Esophagus squamous epithelium (tissue), 4 donors: ENCODE data around the gene PREX1.
"Not testable (repeated sequence)": the region's sequence is repeated elsewhere in the genome, so short reads cannot be mapped to it uniquely, and the experiment has no call there.

ENCODE experiments used
- CTCF ChIP-seq, 6 experiments: fragments of 450-650 bp in 4 of 6; fragments of 200-600 bp in 2 of 6; sonication (generic) in 2 of 6; IDR thresholded peaks; one replicate each; pipeline ENCODE4 v1.5.1; 2016 to 2019; ENCODE audit warnings: antibody characterized with exemption in 6 of 6, mild to moderate bottlenecking in 4 of 6, moderate library complexity in 4 of 6
- POLR2A ChIP-seq, 4 donors: fragments of 450-650 bp; IDR thresholded peaks; one replicate each; pipeline ENCODE4 v1.6.1; 2017; ENCODE audit warnings: antibody characterized with exemption in 4 of 4, mild to moderate bottlenecking in 4 of 4, moderate library complexity in 3 of 4

GRCh38 chr20:48869442-48869841 lies 41.6 kb upstream of the PREX1 start:
- not testable (repeated sequence) for TF ChIP-seq CTCF, POLR2A (IDR thresholded peaks at IDR 0.05)
